Esophagus muscularis mucosa (tissue), 4 donors: ENCODE data around the gene BCAS4. TPM values are rescaled to one million over a fixed set of nuclear protein-coding genes. Genes with fewer than 3 reads are reported as not detected.
A peak's percentile ranks its signal among the peaks of the same experiment; 100 is the strongest.
"Not testable (repeated sequence)": the region's sequence is repeated elsewhere in the genome, so short reads cannot be mapped to it uniquely, and the experiment has no call there.

ENCODE experiments used
- DNase-seq: peaks from one replicate; pipeline ENCODE4 v3.0.0-alpha.2; 2017; ENCODE audit errors: extremely low spot score
- H3K27ac ChIP-seq, 4 donors: fragments of 200-600 bp; sonication (generic); replicated peaks in 1 of 4; 1 replicate in 3 of 4; 2 replicates in 1 of 4; pipeline ENCODE4 v1.5.1; 2016 to 2019; ENCODE audit warnings: mild to moderate bottlenecking in 1 of 4
- H3K27me3 ChIP-seq, 4 donors: fragments of 200-600 bp; sonication (generic); one replicate each; pipeline versions ENCODE4 v1.5.1 to v1.6.0; 2016 to 2019
- H3K36me3 ChIP-seq, 4 donors: fragments of 200-600 bp; sonication (generic); one replicate each; pipeline ENCODE4 v1.5.1; 2016 to 2019
- H3K4me1 ChIP-seq, 4 donors: fragments of 200-600 bp; sonication (generic); one replicate each; pipeline ENCODE4 v1.5.1; 2016 to 2019
- H3K4me3 ChIP-seq, 4 donors: fragments of 200-600 bp; sonication (generic); 1 replicate in 2 of 4; 2 replicates in 2 of 4; pipeline ENCODE4 v1.5.1; 2016 to 2019; ENCODE audit warnings: mild to moderate bottlenecking in 4 of 4, moderate library complexity in 1 of 4
- H3K9me3 ChIP-seq, 4 donors: fragments of 200-600 bp; sonication (generic); 1 replicate in 3 of 4; 2 replicates in 1 of 4; pipeline ENCODE4 v1.5.1; 2016 to 2019
- CTCF ChIP-seq, 3 experiments: fragments of 200-600 bp in 2 of 3; fragments of 450-650 bp in 1 of 3; sonication (generic) in 2 of 3; IDR thresholded peaks; one replicate each; pipeline ENCODE4 v1.5.1; 2017 to 2019; ENCODE audit warnings: antibody characterized with exemption in 3 of 3, mild to moderate bottlenecking in 2 of 3, moderate library complexity in 1 of 3
- EP300 ChIP-seq: sonication (generic); formaldehyde crosslinking; IDR thresholded peaks from one replicate; pipeline ENCODE4 v1.6.1; 2017; ENCODE audit warnings: antibody characterized with exemption
- POLR2A ChIP-seq: fragments of 450-650 bp; IDR thresholded peaks from one replicate; pipeline ENCODE4 v1.6.1; 2017; ENCODE audit warnings: antibody characterized with exemption, moderate library complexity, mild to moderate bottlenecking, low read depth
- POLR2AphosphoS5 ChIP-seq, 2 donors: sonication (generic); formaldehyde crosslinking; IDR thresholded peaks; one replicate each; pipeline ENCODE4 v1.6.1; 2017; ENCODE audit warnings: antibody characterized with exemption in 2 of 2
- WGBS: methylation state at CpG from one replicate; pipeline ENCODE4 v1.1.5; 2018; 5-methylcytosine and 5-hydroxymethylcytosine counted together
- intact Hi-C: fragments of 100-400 bp; cut with DNase I; formaldehyde crosslinking; loops from one replicate; pipeline ENCODE4 v1.15.1; 2023
- total RNA-seq, 4 donors: library from RNA; depleted of rRNA; stranded (reverse); fragments of >200 nt; gene quantifications; one replicate each; pipeline versions ENCODE4 v1.1.0 to v1.2.1, GENCODE V29; 2016

The BCAS4 gene
- total RNA-seq, 4 donors from 2014 or later: 3.1 to 5.4 (median 4.5) TPM

GRCh38 chr20:50794181-50794845 is 548 bp upstream of the BCAS4 start:
- H3K27me3 ChIP-seq: no peaks in the 10 kb centered on the region
- peaks cover 29 to 40% (median 38%) of the 10 kb centered on the region in 4 donors for H3K4me1 ChIP-seq
- no peak for TF ChIP-seq CTCF (IDR thresholded peaks at IDR 0.05)
- no peak for TF ChIP-seq POLR2A
- no peak for TF ChIP-seq EP300
- TF ChIP-seq POLR2AphosphoS5 (IDR thresholded peaks at IDR 0.05): no peak
- no peaks in the 10 kb centered on the region for H3K36me3 ChIP-seq
- intact Hi-C loops: loop anchor here (2.0 kb wide), 1 partner anchor 136 kb away; the partner anchor contains the start of gene ADNP
- peak overlapping the region; percentile 82 to 95 (median 91) for H3K4me3 ChIP-seq
- peak overlapping the region in 3 of 4 donors; percentile 12 to 45 (median 34) for H3K27ac ChIP-seq
- 20% methylated on average over 18 of the region's 35 CpGs for WGBS
- no peak for DNase-seq
- no peaks in the 10 kb centered on the region for H3K9me3 ChIP-seq

GRCh38 chr20:50797142-50797541 is 2.3 kb downstream of the BCAS4 start:
- Histone ChIP-seq H3K4me3 (no peak overlapping the region), H3K27ac (no peak overlapping the region), H3K36me3 (no peaks in the 10 kb centered on the region), H3K4me1 (peaks cover 17 to 24% (median 22%) of the 10 kb centered on the region in 4 donors), H3K27me3 (no peaks in the 10 kb centered on the region), H3K9me3 (no peaks in the 10 kb centered on the region)
- DNase-seq: no peak
- TF ChIP-seq CTCF (IDR thresholded peaks at IDR 0.05) (no peak), POLR2AphosphoS5 (IDR thresholded peaks at IDR 0.05) (no peak), EP300 (no peak), POLR2A (no peak)
- 94% methylated on average over 4 of the region's 4 CpGs for WGBS
- intact Hi-C loops: loop anchor here (5.0 kb wide), 1 partner anchor 40 kb away; no protein-coding TSS in a partner anchor

- Histone ChIP-seq H3K9me3 (no peaks in the 10 kb centered on the region), H3K36me3 (no peaks in the 10 kb centered on the region), H3K4me3 (no peak overlapping the region), H3K27me3 (no peaks in the 10 kb centered on the region), H3K27ac (no peak overlapping the region), H3K4me1 (peaks cover 17 to 23% (median 21%) of the 10 kb centered on the region in 4 donors)
- TF ChIP-seq EP300: no peak
- TF ChIP-seq CTCF (IDR thresholded peaks at IDR 0.05): no peak
- TF ChIP-seq POLR2AphosphoS5 (IDR thresholded peaks at IDR 0.05): no peak
- WGBS: 93% methylated on average over 7 of the region's 7 CpGs
- intact Hi-C loops: loop anchor here (5.0 kb wide), 1 partner anchor 39 kb away; no protein-coding TSS in a partner anchor
- no peak for DNase-seq
These were observed 3.8 kb downstream of the BCAS4 start for GRCh38 chr20:50798650-50799049.

GRCh38 chr20:50799176-50799889 is 4.5 kb downstream of the BCAS4 start:
- no peaks in the 10 kb centered on the region for H3K36me3 ChIP-seq
- peaks cover 12 to 16% (median 15%) of the 10 kb centered on the region in 4 donors for H3K4me1 ChIP-seq
- no peaks in the 10 kb centered on the region for H3K9me3 ChIP-seq
- no peak for DNase-seq
- no peak overlapping the region for H3K27ac ChIP-seq
- 86% methylated on average over 12 of the region's 13 CpGs for WGBS
- H3K27me3 ChIP-seq: no peaks in the 10 kb centered on the region
- H3K4me3 ChIP-seq: no peak overlapping the region
- intact Hi-C loops: loop anchor here (5.0 kb wide), 1 partner anchor 38 kb away; no protein-coding TSS in a partner anchor
- no peak for TF ChIP-seq POLR2AphosphoS5 (IDR thresholded peaks at IDR 0.05)

GRCh38 chr20:50799890-50800550 is 5.2 kb downstream of the BCAS4 start:
- TF ChIP-seq EP300 (no peak), POLR2A (no peak), CTCF (IDR thresholded peaks at IDR 0.05) (no peak), POLR2AphosphoS5 (IDR thresholded peaks at IDR 0.05) (no peak)
- H3K27me3 ChIP-seq: no peaks in the 10 kb centered on the region
- DNase-seq: no peak
- H3K9me3 ChIP-seq: no peaks in the 10 kb centered on the region
- intact Hi-C loops: loop anchor here (5.0 kb wide), 1 partner anchor 37 kb away; no protein-coding TSS in a partner anchor
- no peaks in the 10 kb centered on the region for H3K36me3 ChIP-seq
- no peak overlapping the region for H3K27ac ChIP-seq
- H3K4me3 ChIP-seq: no peak overlapping the region
- peaks cover 7 to 10% (median 10%) of the 10 kb centered on the region in 4 donors for H3K4me1 ChIP-seq
- 94% methylated on average over 8 of the region's 8 CpGs for WGBS

GRCh38 chr20:50800986-50801746 is 6.3 kb downstream of the BCAS4 start:
- H3K36me3 ChIP-seq, H3K4me1 ChIP-seq, H3K27ac ChIP-seq, intact Hi-C loops, H3K9me3 ChIP-seq, DNase-seq, H3K27me3 ChIP-seq, H3K4me3 ChIP-seq: not testable (repeated sequence)
- WGBS: 94% methylated on average over 13 of the region's 13 CpGs
